Memory B cell (primary cell): Measurements from ENCODE around the gene THSD7B.
"Not testable (repeated sequence)": the region's sequence is repeated elsewhere in the genome, so short reads cannot be mapped to it uniquely, and the experiment has no call there.

Experiments used
- ATAC-seq: fragments of 150-1000 bp; cut with Tn5 transposase; 2 replicates; pipeline ENCODE4 v1.10.0; 2021; ENCODE audit warnings: low read depth, mild to moderate bottlenecking, moderate library complexity
- DNase-seq, 2 donors: peaks; one replicate each; pipeline ENCODE4 v3.0.0; 2022; ENCODE audit warnings: low spot score in 2 of 2
- H3K27ac Mint-ChIP-seq: one replicate; pipeline ENCODE4 v1.8.0; 2022; ENCODE audit warnings: mild to moderate bottlenecking, moderate library complexity, mixed read lengths
- H3K27me3 Mint-ChIP-seq: one replicate; pipeline ENCODE4 v1.8.0; 2022; ENCODE audit warnings: mixed read lengths
- H3K36me3 Mint-ChIP-seq: one replicate; pipeline ENCODE4 v1.8.0; 2022; ENCODE audit warnings: mild to moderate bottlenecking, mixed read lengths
- H3K4me1 Mint-ChIP-seq: one replicate; pipeline ENCODE4 v1.8.0; 2022; ENCODE audit warnings: mixed read lengths
- H3K4me3 Mint-ChIP-seq: one replicate; pipeline ENCODE4 v1.8.0; 2022; ENCODE audit warnings: mild to moderate bottlenecking, moderate library complexity, mixed read lengths
- H3K9me3 Mint-ChIP-seq: one replicate; pipeline ENCODE4 v1.8.0; 2022; ENCODE audit warnings: mixed read lengths

The THSD7B gene

GRCh38 chr2:137302957-137303356, 537.6 kb downstream of the THSD7B start:
- H3K4me3 Mint-ChIP-seq: no peak overlapping the region

GRCh38 chr2:137316075-137316474, 550.7 kb downstream of the THSD7B start:
- Mint-ChIP-seq H3K27me3 (no peaks in the 10 kb centered on the region), H3K4me3 (no peak overlapping the region), H3K4me1 (no peaks in the 10 kb centered on the region), H3K27ac (no peak overlapping the region), H3K36me3 (no peaks in the 10 kb centered on the region), H3K9me3 (peaks cover 3% of the 10 kb centered on the region)
- DNase-seq: no peak
- no peak for ATAC-seq

More at GRCh38 chr2:137302957-137303356, 537.6 kb downstream of the THSD7B start:
- no peak for ATAC-seq
- no peaks in the 10 kb centered on the region for H3K4me1 Mint-ChIP-seq
- no peak overlapping the region for H3K27ac Mint-ChIP-seq
- no peaks in the 10 kb centered on the region for H3K27me3 Mint-ChIP-seq
- no peaks in the 10 kb centered on the region for H3K36me3 Mint-ChIP-seq
- no peak for DNase-seq
- H3K9me3 Mint-ChIP-seq: peaks cover 1% of the 10 kb centered on the region

GRCh38 chr2:137321566-137321965, 556.2 kb downstream of the THSD7B start:
- H3K4me1 Mint-ChIP-seq: no peaks in the 10 kb centered on the region
- no peak overlapping the region for H3K4me3 Mint-ChIP-seq
- DNase-seq (no peak), ATAC-seq (no peak)
- H3K36me3 Mint-ChIP-seq: no peaks in the 10 kb centered on the region
- peaks cover 1% of the 10 kb centered on the region for H3K9me3 Mint-ChIP-seq
- no peak overlapping the region for H3K27ac Mint-ChIP-seq
- no peaks in the 10 kb centered on the region for H3K27me3 Mint-ChIP-seq

- not testable (repeated sequence) for H3K27me3 Mint-ChIP-seq, ATAC-seq, H3K9me3 Mint-ChIP-seq, H3K4me3 Mint-ChIP-seq, DNase-seq, H3K4me1 Mint-ChIP-seq, H3K27ac Mint-ChIP-seq, H3K36me3 Mint-ChIP-seq
These were observed 566.2 kb downstream of the THSD7B start for GRCh38 chr2:137331562-137331961.

- Mint-ChIP-seq H3K36me3 (no peaks in the 10 kb centered on the region), H3K4me1 (no peaks in the 10 kb centered on the region), H3K27me3 (peaks cover 2% of the 10 kb centered on the region), H3K4me3 (no peak overlapping the region), H3K9me3 (peaks cover 6% of the 10 kb centered on the region), H3K27ac (no peak overlapping the region)
- ATAC-seq (no peak), DNase-seq (no peak)
These were observed 568.2 kb downstream of the THSD7B start for GRCh38 chr2:137333386-137334165.

GRCh38 chr2:137336067-137336466, 570.7 kb downstream of the THSD7B start:
- Mint-ChIP-seq H3K27me3 (peaks cover 2% of the 10 kb centered on the region), H3K4me1 (no peaks in the 10 kb centered on the region), H3K27ac (no peak overlapping the region), H3K9me3 (peaks cover 5% of the 10 kb centered on the region), H3K4me3 (no peak overlapping the region), H3K36me3 (no peaks in the 10 kb centered on the region)
- ATAC-seq (no peak), DNase-seq (no peak)

- no peak for DNase-seq
- no peak overlapping the region for H3K27ac Mint-ChIP-seq
- no peak overlapping the region for H3K4me3 Mint-ChIP-seq
- peaks cover 2% of the 10 kb centered on the region for H3K27me3 Mint-ChIP-seq
- no peaks in the 10 kb centered on the region for H3K4me1 Mint-ChIP-seq
- no peak for ATAC-seq
- peaks cover 4% of the 10 kb centered on the region for H3K9me3 Mint-ChIP-seq
- no peaks in the 10 kb centered on the region for H3K36me3 Mint-ChIP-seq
These were observed 573.7 kb downstream of the THSD7B start for GRCh38 chr2:137339051-137339450.

GRCh38 chr2:137345994-137346393, 580.6 kb downstream of the THSD7B start:
- Mint-ChIP-seq H3K27ac (no peak overlapping the region), H3K4me1 (no peaks in the 10 kb centered on the region), H3K36me3 (no peaks in the 10 kb centered on the region), H3K9me3 (peaks cover 4% of the 10 kb centered on the region), H3K4me3 (no peak overlapping the region), H3K27me3 (no peaks in the 10 kb centered on the region)
- no peak for ATAC-seq
- DNase-seq: no peak

- Mint-ChIP-seq H3K27ac (no peak overlapping the region), H3K27me3 (no peaks in the 10 kb centered on the region), H3K36me3 (no peaks in the 10 kb centered on the region), H3K9me3 (peaks cover 4% of the 10 kb centered on the region), H3K4me3 (no peak overlapping the region), H3K4me1 (no peaks in the 10 kb centered on the region)
- DNase-seq: no peak
- no peak for ATAC-seq
These were observed 583.0 kb downstream of the THSD7B start for GRCh38 chr2:137348301-137348700.

GRCh38 chr2:137357634-137358033, 592.3 kb downstream of the THSD7B start:
- no peak overlapping the region for H3K27ac Mint-ChIP-seq
- H3K4me1 Mint-ChIP-seq: no peaks in the 10 kb centered on the region
- H3K4me3 Mint-ChIP-seq: no peak overlapping the region
- H3K27me3 Mint-ChIP-seq: no peaks in the 10 kb centered on the region
- H3K9me3 Mint-ChIP-seq: peaks cover 4% of the 10 kb centered on the region
- H3K36me3 Mint-ChIP-seq: no peaks in the 10 kb centered on the region
- DNase-seq (no peak), ATAC-seq (no peak)

- Mint-ChIP-seq H3K4me3 (no peak overlapping the region), H3K27ac (no peak overlapping the region), H3K27me3 (no peaks in the 10 kb centered on the region), H3K36me3 (no peaks in the 10 kb centered on the region), H3K4me1 (no peaks in the 10 kb centered on the region), H3K9me3 (peaks cover 7% of the 10 kb centered on the region)
- ATAC-seq (no peak), DNase-seq (no peak)
These were observed 602.0 kb downstream of the THSD7B start for GRCh38 chr2:137367361-137367760.

- no peaks in the 10 kb centered on the region for H3K36me3 Mint-ChIP-seq
- peaks cover 3% of the 10 kb centered on the region for H3K9me3 Mint-ChIP-seq
- ATAC-seq (no peak), DNase-seq (no peak)
- no peak overlapping the region for H3K27ac Mint-ChIP-seq
- H3K27me3 Mint-ChIP-seq: no peaks in the 10 kb centered on the region
- H3K4me1 Mint-ChIP-seq: no peaks in the 10 kb centered on the region
- H3K4me3 Mint-ChIP-seq: no peak overlapping the region
These were observed 603.8 kb downstream of the THSD7B start for GRCh38 chr2:137369106-137369505.

- H3K4me3 Mint-ChIP-seq: no peak overlapping the region
- no peaks in the 10 kb centered on the region for H3K4me1 Mint-ChIP-seq
- no peaks in the 10 kb centered on the region for H3K27me3 Mint-ChIP-seq
- DNase-seq (no peak), ATAC-seq (no peak)
- no peaks in the 10 kb centered on the region for H3K36me3 Mint-ChIP-seq
- peaks cover 2% of the 10 kb centered on the region for H3K9me3 Mint-ChIP-seq
- no peak overlapping the region for H3K27ac Mint-ChIP-seq
These were observed 613.8 kb downstream of the THSD7B start for GRCh38 chr2:137379186-137379585.

GRCh38 chr2:137380610-137381009, 615.3 kb downstream of the THSD7B start:
- no peak overlapping the region for H3K4me3 Mint-ChIP-seq
- no peak overlapping the region for H3K27ac Mint-ChIP-seq
- no peaks in the 10 kb centered on the region for H3K36me3 Mint-ChIP-seq
- peaks cover 2% of the 10 kb centered on the region for H3K9me3 Mint-ChIP-seq
- no peaks in the 10 kb centered on the region for H3K4me1 Mint-ChIP-seq
- H3K27me3 Mint-ChIP-seq: no peaks in the 10 kb centered on the region
- no peak for DNase-seq
- ATAC-seq: no peak

- H3K4me1 Mint-ChIP-seq: no peaks in the 10 kb centered on the region
- ATAC-seq (no peak), DNase-seq (no peak)
- peaks cover 2% of the 10 kb centered on the region for H3K9me3 Mint-ChIP-seq
- no peaks in the 10 kb centered on the region for H3K27me3 Mint-ChIP-seq
- H3K27ac Mint-ChIP-seq: no peak overlapping the region
- H3K4me3 Mint-ChIP-seq: no peak overlapping the region
- no peaks in the 10 kb centered on the region for H3K36me3 Mint-ChIP-seq
These were observed 616.4 kb downstream of the THSD7B start for GRCh38 chr2:137381731-137382130.
